GM12878 (cell line): Measurements from ENCODE around the gene DMRT2. TPM values are rescaled to one million over a fixed set of nuclear protein-coding genes. Genes with fewer than 3 reads are reported as not detected.

ENCODE experiments used
- ATAC-seq: fragments of 200-7000 bp; cut with Tn5 transposase; 3 replicates; pipeline ENCODE4 v1.9.1; 2020; ENCODE audit warnings: mild to moderate bottlenecking, moderate library complexity
- BruUV-seq: library from RNA; stranded (reverse); fragments of 400-500 nt; replicated peaks from 2 replicates; lab custom pipeline; 2021; lab: Mats Ljungman, UMichigan
- CTCF ChIA-PET: fragments of 300-600 bp; sonication (Branson Sonifier 250); formaldehyde crosslinking; extraction: SDS; loops from one replicate; lab custom pipeline; 2021; ENCODE audit warnings: inconsistent platforms; lab: Yijun Ruan, JAX
- POLR2A ChIA-PET: fragments of 350-600 bp; formaldehyde crosslinking; extraction: SDS; loops from one replicate; lab custom pipeline; 2021; ENCODE audit warnings: inconsistent platforms; lab: Charles Lee
- RAD21 ChIA-PET: fragments of 300-600 bp; sonication (Branson Sonifier 250); formaldehyde crosslinking; loops from one replicate; lab custom pipeline; 2023; ENCODE audit warnings: antibody characterized with exemption; ENCODE audit not compliant: unreplicated experiment; lab: Charles Lee
- SMC1A ChIA-PET: fragments of 300-600 bp; sonication (Branson Sonifier 250); formaldehyde crosslinking; loops from one replicate; lab custom pipeline; 2023; ENCODE audit not compliant: unreplicated experiment, uncharacterized antibody; lab: Charles Lee
- DNase-seq: peaks from one replicate; pipeline ENCODE4 v3.0.0-alpha.2; 2011; ENCODE audit warnings: low read depth, low spot score
- FAIRE-seq: peaks from 3 replicates; lab custom pipeline; 2011; peaks lifted over from hg19 to GRCh38; lab: Jason Lieb, UNC
- H2AFZ ChIP-seq: 2 replicates; pipeline ENCODE4 v1.6.0; 2011; ENCODE audit warnings: low read depth, low read length, control low read depth; ENCODE audit not compliant: control insufficient read depth
- H3K27ac ChIP-seq: 2 replicates; pipeline ENCODE4 v1.5.1; 2011; ENCODE audit warnings: control low read depth; ENCODE audit not compliant: control insufficient read depth, insufficient read depth
- H3K27me3 ChIP-seq, 2 experiments: replicated peaks in 1 of 2; 2 replicates each; pipeline versions ENCODE4 v1.6.0 to v1.6.1; 2011; ENCODE audit warnings: low read length in 1 of 2; ENCODE audit not compliant: control insufficient read depth in 2 of 2, insufficient read depth in 2 of 2
- H3K36me3 ChIP-seq, 2 experiments: 2 replicates each; pipeline ENCODE4 v1.5.1; 2011; ENCODE audit warnings: low read length in 1 of 2; ENCODE audit not compliant: control insufficient read depth in 2 of 2, insufficient read depth in 2 of 2
- H3K4me1 ChIP-seq: 2 replicates; pipeline ENCODE4 v1.6.1; 2011; ENCODE audit warnings: mild to moderate bottlenecking, low read length, moderate library complexity, mixed read lengths; ENCODE audit not compliant: control insufficient read depth, insufficient read depth
- H3K4me2 ChIP-seq: 2 replicates; pipeline ENCODE4 v1.6.0; 2011; ENCODE audit warnings: control low read depth; ENCODE audit not compliant: control insufficient read depth, insufficient read depth
- H3K4me3 ChIP-seq: fragments of 200-600 bp; sonication (generic); 2 replicates; pipeline ENCODE4 v1.5.1; 2016
- H3K79me2 ChIP-seq: 2 replicates; pipeline ENCODE4 v1.6.0; 2011; ENCODE audit warnings: low read length; ENCODE audit not compliant: control insufficient read depth, insufficient read depth
- H3K9ac ChIP-seq: 2 replicates; pipeline ENCODE4 v1.8.0; 2011; ENCODE audit warnings: low read length, control low read depth, mixed read lengths; ENCODE audit not compliant: control insufficient read depth, insufficient read depth
- H3K9me3 ChIP-seq: replicated peaks from 3 replicates; pipeline ENCODE4 v1.5.1; 2011; ENCODE audit warnings: mild to moderate bottlenecking, low read length; ENCODE audit not compliant: control insufficient read depth, insufficient read depth
- H4K20me1 ChIP-seq: 2 replicates; pipeline ENCODE4 v1.6.0; 2011; ENCODE audit not compliant: control insufficient read depth, insufficient read depth
- EED ChIP-seq: sonication (generic); IDR thresholded peaks from 2 replicates; pipeline ENCODE4 v1.6.1; 2016; ENCODE audit warnings: antibody characterized with exemption, low read depth
- WGBS: methylation state at CpG from one replicate; pipeline ENCODE4 v1.1.6; 2016; ENCODE audit warnings: low lambda C conversion rate; ENCODE audit not compliant: insufficient replicate concordance, insufficient coverage; ENCODE audit errors: missing lambda C conversion rate; 5-methylcytosine and 5-hydroxymethylcytosine counted together
- in situ Hi-C: fragments of 300-500 bp; cut with MboI; formaldehyde crosslinking; loops from 9 replicates; pipeline ENCODE4 v1.14.3; 2018; ENCODE audit warnings: mixed read lengths
- intact Hi-C: fragments of 100-400 bp; cut with micrococcal nuclease; formaldehyde crosslinking; loops from one replicate; pipeline ENCODE4 v1.14.2; 2022; ENCODE audit not compliant: unreplicated experiment
- polyA plus RNA-seq, 11 experiments: library from polyadenylated mRNA; depleted of rRNA in 4 of 11; unstranded in 6 of 11; stranded (reverse) in 5 of 11; fragments of >200 nt; fragmentation: Nextera tagmentation in 4 of 11; fragmentation: Illumina TruSeq in 1 of 11; extraction: Ambion mirVana in 4 of 11; extraction: Trizol in 1 of 11; gene quantifications; 1 replicate in 1 of 11; 2 replicates in 10 of 11; pipeline versions ENCODE4 v1.2.1 to v1.2.3, GENCODE V29; 2011 to 2016; ENCODE audit warnings: inconsistent platforms in 2 of 11, missing spikeins in 2 of 11, low read depth in 1 of 11
- total RNA-seq, 4 experiments: library from RNA; depleted of rRNA in 3 of 4; stranded (reverse); fragments of >200 nt in 3 of 4; fragmentation: Illumina TruSeq in 1 of 4; extraction: Trizol in 1 of 4; gene quantifications; 2 replicates each; pipeline versions ENCODE4 v1.2.1 to v1.2.3, GENCODE V29; 2013 to 2021
- TF ChIP-seq, protein P1 (sequence below): fragments of 450-650 bp; IDR thresholded peaks from 2 replicates; pipeline ENCODE4 v1.6.1; 2016; ENCODE audit warnings: mild to moderate bottlenecking
- TF ChIP-seq, protein P2 (sequence below): IDR thresholded peaks from 2 replicates; pipeline ENCODE4 v1.6.1; 2012; ENCODE audit warnings: low read length, inconsistent platforms

The DMRT2 gene
- total and polyA plus RNA-seq, 10 of the 15 experiments (the other 5 are each of a cell fraction or from before 2014, with no cell fraction given): 0.08 to 50.2 (median 0.69) TPM

DNA sequence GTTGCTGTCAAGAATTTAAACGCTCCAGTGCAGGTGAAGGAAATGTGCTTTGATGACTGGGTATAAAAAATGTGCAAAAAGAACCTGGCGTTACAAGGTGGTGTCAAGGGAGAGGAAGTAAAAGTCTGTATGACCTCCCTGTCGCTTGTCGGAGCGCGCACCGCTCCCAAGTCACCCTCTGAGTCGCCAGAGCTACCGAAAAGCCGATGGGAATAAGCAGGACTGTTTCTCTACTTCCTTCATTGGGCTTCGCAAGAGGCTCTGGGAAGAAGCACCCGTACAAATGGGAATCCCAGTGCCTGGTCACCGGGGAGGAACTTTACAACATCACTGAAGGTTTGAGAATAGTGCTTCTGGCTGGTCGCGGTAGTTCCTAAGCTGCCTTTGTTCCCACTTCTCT, 1.3 kb upstream of the DMRT2 start:
- RAD21 ChIA-PET: interaction anchor here (1.7 to 2.6 kb wide), 4 partner anchors 11 to 218 kb away, joined by 4 to 11 read pairs (median 7); no protein-coding TSS in a partner anchor
- FAIRE-seq: no peak
- intact Hi-C loops: no loop called here

DNA sequence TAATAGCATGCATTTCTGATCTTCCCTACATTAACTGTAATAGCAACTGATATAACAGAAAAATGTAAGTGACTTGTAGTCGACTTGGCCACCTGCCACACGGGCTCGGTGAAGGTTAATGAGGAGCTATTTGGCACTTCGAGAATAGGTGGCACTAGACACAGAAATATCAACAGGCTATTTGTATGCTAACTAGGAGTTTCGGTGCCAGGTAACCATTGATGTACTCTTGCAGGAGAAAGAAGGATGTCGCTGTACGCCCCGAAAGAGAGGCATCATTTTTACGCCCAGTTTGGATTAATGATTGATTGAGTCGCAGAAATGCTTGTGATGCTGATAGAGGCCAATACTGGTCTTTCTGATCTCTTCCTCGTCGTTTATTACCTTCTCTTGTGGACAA, 516 bp upstream of the DMRT2 start:
- Histone ChIP-seq H3K79me2 (no peaks in the 10 kb centered on the region), H2AFZ (no peak overlapping the region), H3K36me3 (no peaks in the 10 kb centered on the region), H3K9me3 (peaks cover 3% of the 10 kb centered on the region; the same call in 2 of the 3 replicates), H3K27me3 (peaks cover 11 to 38% of the 10 kb centered on the region in 2 experiments)
- no peak for DNase-seq
- CTCF ChIA-PET: interaction anchor here (3.8 kb wide), 1 partner anchor 40 kb away, joined by 14 read pairs; no protein-coding TSS in a partner anchor
- RAD21 ChIA-PET: interaction anchor here (0.7 to 1.5 kb wide), 8 partner anchors 10 to 379 kb away, joined by 3 to 5 read pairs (median 4); no protein-coding TSS in a partner anchor
- WGBS: 42% methylated on average over 12 of the region's 12 CpGs
- no TSS peak for BruUV-seq
- POLR2A ChIA-PET: interaction anchor here (0.5 to 1.6 kb wide), 3 partner anchors 8 to 219 kb away, joined by 4 to 5 read pairs (median 4); no protein-coding TSS in a partner anchor
- SMC1A ChIA-PET: interaction anchor here (1.2 to 1.6 kb wide), 3 partner anchors 14 to 351 kb away, joined by 4 to 5 read pairs (median 4); no protein-coding TSS in a partner anchor
- TF ChIP-seq, protein P1, sequence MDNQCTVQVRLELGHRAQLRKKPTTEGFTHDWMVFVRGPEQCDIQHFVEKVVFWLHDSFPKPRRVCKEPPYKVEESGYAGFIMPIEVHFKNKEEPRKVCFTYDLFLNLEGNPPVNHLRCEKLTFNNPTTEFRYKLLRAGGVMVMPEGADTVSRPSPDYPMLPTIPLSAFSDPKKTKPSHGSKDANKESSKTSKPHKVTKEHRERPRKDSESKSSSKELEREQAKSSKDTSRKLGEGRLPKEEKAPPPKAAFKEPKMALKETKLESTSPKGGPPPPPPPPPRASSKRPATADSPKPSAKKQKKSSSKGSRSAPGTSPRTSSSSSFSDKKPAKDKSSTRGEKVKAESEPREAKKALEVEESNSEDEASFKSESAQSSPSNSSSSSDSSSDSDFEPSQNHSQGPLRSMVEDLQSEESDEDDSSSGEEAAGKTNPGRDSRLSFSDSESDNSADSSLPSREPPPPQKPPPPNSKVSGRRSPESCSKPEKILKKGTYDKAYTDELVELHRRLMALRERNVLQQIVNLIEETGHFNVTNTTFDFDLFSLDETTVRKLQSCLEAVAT: 0 out of 2 replicates have a peak, but pooled peaks have one; percentile 32
- TF ChIP-seq EED: no peak
- TF ChIP-seq, all 136 proteins: peak for 1
- no peak overlapping the region for H3K9ac ChIP-seq
- no peaks in the 10 kb centered on the region for H4K20me1 ChIP-seq
- FAIRE-seq: no peak
- no peak overlapping the region for H3K4me2 ChIP-seq
- H3K4me3 ChIP-seq: no peak overlapping the region
- in situ Hi-C loops: no loop called here
- intact Hi-C loops: no loop called here
- no peak overlapping the region for H3K27ac ChIP-seq
- ATAC-seq: no peak
- H3K4me1 ChIP-seq: no peaks in the 10 kb centered on the region

More for the DNA sequence above, 1.3 kb upstream of the DMRT2 start:
- Histone ChIP-seq H3K9ac (no peak overlapping the region), H3K27ac (no peak overlapping the region), H3K27me3 (peaks cover 13 to 38% of the 10 kb centered on the region in 2 experiments), H3K4me2 (no peak overlapping the region; the same call in 1 of the 2 replicates), H3K36me3 (no peaks in the 10 kb centered on the region), H3K4me1 (no peaks in the 10 kb centered on the region), H3K9me3 (peaks cover 3% of the 10 kb centered on the region; the same call in 2 of the 3 replicates), H4K20me1 (no peaks in the 10 kb centered on the region), H2AFZ (no peak overlapping the region), H3K79me2 (no peaks in the 10 kb centered on the region), H3K4me3 (no peak overlapping the region)
- 50% methylated on average over 15 of the region's 15 CpGs for WGBS
- BruUV-seq: no TSS peak
- DNase-seq (no peak), ATAC-seq (no peak)
- TF ChIP-seq, protein P2, sequence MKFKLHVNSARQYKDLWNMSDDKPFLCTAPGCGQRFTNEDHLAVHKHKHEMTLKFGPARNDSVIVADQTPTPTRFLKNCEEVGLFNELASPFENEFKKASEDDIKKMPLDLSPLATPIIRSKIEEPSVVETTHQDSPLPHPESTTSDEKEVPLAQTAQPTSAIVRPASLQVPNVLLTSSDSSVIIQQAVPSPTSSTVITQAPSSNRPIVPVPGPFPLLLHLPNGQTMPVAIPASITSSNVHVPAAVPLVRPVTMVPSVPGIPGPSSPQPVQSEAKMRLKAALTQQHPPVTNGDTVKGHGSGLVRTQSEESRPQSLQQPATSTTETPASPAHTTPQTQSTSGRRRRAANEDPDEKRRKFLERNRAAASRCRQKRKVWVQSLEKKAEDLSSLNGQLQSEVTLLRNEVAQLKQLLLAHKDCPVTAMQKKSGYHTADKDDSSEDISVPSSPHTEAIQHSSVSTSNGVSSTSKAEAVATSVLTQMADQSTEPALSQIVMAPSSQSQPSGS: no peak
- SMC1A ChIA-PET: interaction anchor here (1.2 to 2.5 kb wide), 7 partner anchors 15 to 352 kb away, joined by 3 to 8 read pairs (median 4); no protein-coding TSS in a partner anchor
- CTCF ChIA-PET: interaction anchor here (3.8 kb wide), 1 partner anchor 40 kb away, joined by 14 read pairs; no protein-coding TSS in a partner anchor
- in situ Hi-C loops: no loop called here
- POLR2A ChIA-PET: interaction anchor here (1.3 to 2.0 kb wide), 3 partner anchors 9 to 13 kb away, joined by 3 to 6 read pairs (median 5); no protein-coding TSS in a partner anchor
